Adrenal gland (tissue), 12 donors: Measurements from ENCODE around the gene ERI3. TPM values are rescaled to one million over a fixed set of nuclear protein-coding genes. Genes with fewer than 3 reads are reported as not detected.
A peak's percentile ranks its signal among the peaks of the same experiment; 100 is the strongest.

Source experiments
- DNase-seq, 7 donors: peaks; one replicate each; pipeline ENCODE4 v3.0.0-alpha.2; 2019 to 2020
- H3K27ac ChIP-seq, 5 donors: fragments of 200-600 bp; sonication (generic) in 4 of 5; 1 replicate in 3 of 5; 2 replicates in 2 of 5; pipeline versions ENCODE4 v1.5.1 to v1.8.0; 2016 to 2020; ENCODE audit warnings: mild to moderate bottlenecking in 1 of 5
- H3K27me3 ChIP-seq: fragments of 200-600 bp; 2 replicates; pipeline ENCODE4 v1.8.0; 2021
- H3K36me3 ChIP-seq, 2 donors: fragments of 200-600 bp; replicated peaks in 1 of 2; 1 replicate in 1 of 2; 2 replicates in 1 of 2; pipeline versions ENCODE4 v1.5.1 to v1.8.0; 2018 to 2022
- H3K4me1 ChIP-seq, 2 donors: fragments of 200-600 bp; replicated peaks in 1 of 2; 1 replicate in 1 of 2; 2 replicates in 1 of 2; pipeline versions ENCODE4 v1.5.1 to v1.8.0; 2018 to 2021
- H3K4me3 ChIP-seq, 4 donors: fragments of 200-600 bp; sonication (generic) in 3 of 4; one replicate each; pipeline ENCODE4 v1.5.1; 2016 to 2018
- H3K9me3 ChIP-seq, 3 donors: fragments of 200-600 bp; sonication (generic) in 1 of 3; replicated peaks in 1 of 3; 1 replicate in 2 of 3; 2 replicates in 1 of 3; pipeline versions ENCODE4 v1.5.1 to v1.8.0; 2016 to 2021
- CTCF ChIP-seq, 6 experiments: fragments of 450-650 bp in 4 of 6; fragments of 200-600 bp in 2 of 6; sonication (generic) in 1 of 6; IDR thresholded peaks; 1 replicate in 5 of 6; 2 replicates in 1 of 6; pipeline versions ENCODE4 v1.5.1 to v1.8.0; 2016 to 2021; ENCODE audit warnings: antibody characterized with exemption in 6 of 6, mild to moderate bottlenecking in 2 of 6, moderate library complexity in 1 of 6
- POLR2A ChIP-seq, 2 donors: fragments of 450-650 bp; IDR thresholded peaks; one replicate each; pipeline ENCODE4 v1.6.1; 2017; ENCODE audit warnings: antibody characterized with exemption in 2 of 2, mild to moderate bottlenecking in 2 of 2, moderate library complexity in 1 of 2
- WGBS, 4 donors: extraction: QIAGEN DNeasy Blood & Tissue Kit in 2 of 4; methylation state at CpG; one replicate each; pipeline versions ENCODE4 v1.1.5 to v1.1.7; 2013 to 2017; 5-methylcytosine and 5-hydroxymethylcytosine counted together
- intact Hi-C, 2 donors: fragments of 100-400 bp; cut with DNase I; formaldehyde crosslinking; loops; one replicate each; pipeline versions ENCODE4 v1.14.1 to v1.15.0; 2022 to 2023
- polyA plus RNA-seq, 3 donors: library from polyadenylated mRNA; stranded (reverse); fragments of 200-250 nt in 2 of 3; fragments of 350-450 nt in 1 of 3; fragmentation: Illumina TruSeq in 1 of 3; extraction: RNeasy Lipid Tissue Mini Kit (QIAGEN cat#74804) in 1 of 3; gene quantifications; one replicate each; pipeline ENCODE4 v1.2.3, GENCODE V29; 2013 to 2014
- total RNA-seq, 9 donors: library from RNA; depleted of rRNA in 4 of 9; stranded (reverse); fragments of >200 nt in 4 of 9; fragments of 120-200 nt in 1 of 9; fragmentation: NEBNext Ultra II Directional in 1 of 9; extraction: Animal tissue kit (Norgen Biotek cat#: 25700) in 1 of 9; gene quantifications; one replicate each; pipeline versions ENCODE4 v1.1.0 to v1.2.4, GENCODE V29; 2013 to 2023
- donor health status: healthy with polysubstance abuse.
- donor health status: Bipolar disorder and iron deficiency.
- donor health status: DM: yes; HTN: yes; CAD: no.
- donor health status: DM: no; HTN: no; CAD: no.
- donor health status: DM: no; HTN: no; CAD: no.
- donor health status: DM: yes; HTN: yes; CAD: no.

Gene ERI3
- total and polyA plus RNA-seq, 12 donors = 33.8 to 68.4 (median 46.7) TPM

GRCh38 chr1:44389437-44389836 is 34.4 kb upstream of the ERI3 start:
- Histone ChIP-seq H3K27me3 (peaks cover 25% of the 10 kb centered on the region), H3K4me1 (no peaks in the 10 kb centered on the region), H3K9me3 (no peaks in the 10 kb centered on the region), H3K4me3 (no peak overlapping the region), H3K36me3 (no peaks in the 10 kb centered on the region), H3K27ac (no peak overlapping the region)
- TF ChIP-seq POLR2A (IDR thresholded peaks at IDR 0.05) (no peak), CTCF (IDR thresholded peaks at IDR 0.05) (no peak)
- WGBS, 4 donors = 54 to 76% (median 67%) methylated on average over 1 of the region's 1 CpG
- DNase-seq = no peak
- intact Hi-C loops = no loop called here

DNA sequence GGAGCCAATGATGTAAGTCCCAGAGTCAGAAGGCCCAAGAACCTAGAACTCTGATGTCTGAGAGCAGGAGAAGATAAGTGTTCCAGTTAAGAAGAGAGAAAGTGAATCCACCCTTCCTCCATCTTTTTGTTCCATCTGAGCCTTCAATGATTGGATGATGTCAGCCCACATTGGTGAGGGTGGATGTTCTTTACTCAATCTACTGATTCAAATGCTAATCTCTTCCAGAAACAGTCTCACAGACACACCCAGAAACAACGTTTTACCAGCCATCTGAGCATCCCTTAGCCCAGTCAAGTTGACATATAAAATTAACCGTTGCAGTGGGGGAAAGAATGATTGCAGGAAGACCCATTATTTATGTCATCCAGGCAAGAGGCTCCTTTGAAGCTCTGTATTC is 33.5 kb upstream of the ERI3 start:
- 36 to 52% (median 48%) methylated on average over 2 of the region's 2 CpGs for WGBS, 4 donors
- H3K4me3 ChIP-seq = no peak overlapping the region
- H3K4me1 ChIP-seq = no peaks in the 10 kb centered on the region
- H3K9me3 ChIP-seq = no peaks in the 10 kb centered on the region
- peaks cover 16% of the 10 kb centered on the region for H3K27me3 ChIP-seq
- no peak for DNase-seq
- no peak overlapping the region for H3K27ac ChIP-seq
- TF ChIP-seq POLR2A (IDR thresholded peaks at IDR 0.05) (no peak), CTCF (IDR thresholded peaks at IDR 0.05) (no peak)
- H3K36me3 ChIP-seq = no peaks in the 10 kb centered on the region
- intact Hi-C loops = no loop called here

DNA sequence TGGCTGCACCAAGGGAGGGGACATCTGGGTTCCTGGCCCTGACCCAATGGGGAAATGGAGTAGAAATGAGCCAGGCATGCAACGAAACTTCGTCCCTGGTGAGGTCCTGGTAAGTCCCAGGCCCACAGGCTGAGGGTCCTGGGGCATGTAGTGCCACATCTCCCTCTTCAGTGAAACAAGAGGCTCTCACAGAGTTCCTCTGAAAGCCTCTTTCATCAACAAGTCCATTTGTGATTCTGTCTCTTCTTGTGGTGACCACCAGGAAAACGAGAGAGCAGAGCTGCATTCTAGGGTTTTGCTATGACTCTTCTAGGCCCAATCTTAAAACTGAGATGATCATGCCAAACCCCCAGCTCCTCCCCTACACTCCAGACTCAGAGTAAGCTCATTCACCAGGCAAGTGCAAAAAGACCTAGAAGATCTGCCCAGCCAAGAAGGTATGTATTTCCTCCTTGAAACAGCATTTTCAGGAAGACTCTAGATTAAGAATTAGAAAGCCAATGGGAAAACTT is 25.7 kb upstream of the ERI3 start:
- Histone ChIP-seq H3K36me3 (no peaks in the 10 kb centered on the region), H3K27ac (no peak overlapping the region), H3K27me3 (no peaks in the 10 kb centered on the region), H3K4me1 (no peaks in the 10 kb centered on the region), H3K4me3 (no peak overlapping the region), H3K9me3 (no peaks in the 10 kb centered on the region)
- DNase-seq = no peak
- no peak for TF ChIP-seq POLR2A (IDR thresholded peaks at IDR 0.05)
- no peak for TF ChIP-seq CTCF (IDR thresholded peaks at IDR 0.05)
- intact Hi-C loops = no loop called here
- 64 to 78% (median 72%) methylated on average over 1 to 3 of the region's 3 CpGs for WGBS, 4 donors

DNA sequence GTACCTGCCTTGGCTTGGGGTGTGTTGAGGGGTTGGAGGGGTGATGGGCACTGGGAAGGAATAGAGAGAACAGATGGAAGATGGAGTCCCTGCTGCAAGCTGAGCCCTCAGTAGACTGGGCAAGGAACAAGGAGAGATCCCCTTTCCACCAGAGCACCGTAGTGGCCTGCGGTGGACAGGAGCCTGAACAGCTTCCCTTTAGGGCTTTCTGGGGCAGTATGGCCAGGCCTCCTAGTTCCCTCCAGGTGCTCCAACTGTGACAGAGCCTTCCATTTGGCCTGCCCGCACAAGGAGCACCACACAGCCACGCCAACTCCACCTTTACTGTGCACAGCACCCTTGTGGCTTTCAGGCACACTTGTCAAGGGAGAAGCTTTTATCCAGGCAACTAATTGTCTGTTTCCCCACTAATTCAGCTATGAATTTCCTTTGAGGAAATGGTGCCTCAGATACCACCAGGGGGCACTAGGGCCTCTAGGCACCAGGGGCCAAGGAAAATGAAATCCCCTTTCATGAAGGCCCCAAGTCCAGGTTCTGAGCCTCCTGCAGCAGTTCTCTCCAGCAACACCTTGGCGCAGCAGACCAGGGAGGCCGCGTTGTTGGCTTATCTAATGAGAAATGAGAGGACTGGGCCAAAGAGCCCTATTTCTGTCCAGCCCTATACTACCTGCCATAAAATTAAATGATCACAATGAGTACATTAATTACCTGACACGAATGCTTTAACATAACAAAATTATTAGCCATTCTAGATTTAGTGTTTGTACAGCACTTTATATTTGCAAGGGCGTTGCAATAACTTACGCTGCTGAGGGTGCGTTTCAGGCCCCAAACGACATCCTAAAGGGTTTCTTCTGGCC is 23.1 kb upstream of the ERI3 start:
- Histone ChIP-seq H3K36me3 (no peaks in the 10 kb centered on the region), H3K4me3 (no peak overlapping the region), H3K27ac (no peak overlapping the region), H3K4me1 (no peaks in the 10 kb centered on the region), H3K27me3 (no peaks in the 10 kb centered on the region), H3K9me3 (no peaks in the 10 kb centered on the region)
- WGBS, 4 donors = 67 to 80% (median 78%) methylated on average over 12 of the region's 12 CpGs
- peak; percentile 28 to 57 (median 35) for DNase-seq
- no peak for TF ChIP-seq POLR2A (IDR thresholded peaks at IDR 0.05)
- TF ChIP-seq CTCF (IDR thresholded peaks at IDR 0.05) = peak; percentile 33 to 60 (median 57)
- intact Hi-C loops = loop anchor here (2.0 to 5.0 kb wide), 2 partner anchors 219 kb away; no protein-coding TSS in a partner anchor
